ENCODE results near the gene CTNNA1. TPM values are rescaled to one million over a fixed set of nuclear protein-coding genes. Genes with fewer than 3 reads are reported as not detected.
A peak's percentile ranks its signal among the peaks of the same experiment; 100 is the strongest.

CTNNA1 gene
- total and polyA plus RNA-seq, 2 donors from 2014 or later, result 177 to 463 TPM

DNA sequence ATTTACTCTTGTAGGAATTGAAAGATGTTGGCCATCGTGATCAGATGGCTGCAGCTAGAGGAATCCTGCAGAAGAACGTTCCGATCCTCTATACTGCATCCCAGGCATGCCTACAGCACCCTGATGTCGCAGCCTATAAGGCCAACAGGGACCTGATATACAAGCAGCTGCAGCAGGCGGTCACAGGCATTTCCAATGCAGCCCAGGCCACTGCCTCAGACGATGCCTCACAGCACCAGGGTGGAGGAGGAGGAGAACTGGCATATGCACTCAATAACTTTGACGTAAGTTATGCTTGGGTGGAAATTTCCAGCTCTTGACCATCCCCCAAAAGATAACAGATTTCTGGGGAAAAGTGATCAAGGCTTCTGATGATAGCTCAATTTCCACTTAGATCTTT, 71.3 kb downstream of the CTNNA1 start:
- intact Hi-C loops (cut with DNase I), result no loop called here
- FAIRE-seq (no peak), DNase-seq (no peak)
- peaks cover 3 to 33% (median 11%) of the 10 kb centered on the region in 3 donors for H3K36me3 ChIP-seq (ENCODE audit: control insufficient read depth in 2 of 3, insufficient read depth in 3 of 3, low read length in 3 of 3)
- no peak overlapping the region for H3K4me3 ChIP-seq (ENCODE audit: low read length in 3 of 3)
- H3K9me3 ChIP-seq (ENCODE audit: control insufficient read depth in 2 of 3, insufficient read depth in 1 of 3, low read length in 3 of 3), result no peaks in the 10 kb centered on the region
- no peak overlapping the region for H3K27ac ChIP-seq (ENCODE audit: low read depth in 2 of 2, low read length in 2 of 2)
- peaks cover 0 to 13% (median 3%) of the 10 kb centered on the region in 3 donors for H3K4me1 ChIP-seq (ENCODE audit: control insufficient read depth in 2 of 3, insufficient read depth in 2 of 3, low read depth in 1 of 3, low read length in 3 of 3)
- H3K9ac ChIP-seq (ENCODE audit: low read length in 3 of 3), result no peak overlapping the region
- no peaks in the 10 kb centered on the region for H3K27me3 ChIP-seq (ENCODE audit: control insufficient read depth, insufficient read depth, low read length)
- TF ChIP-seq, protein P1, sequence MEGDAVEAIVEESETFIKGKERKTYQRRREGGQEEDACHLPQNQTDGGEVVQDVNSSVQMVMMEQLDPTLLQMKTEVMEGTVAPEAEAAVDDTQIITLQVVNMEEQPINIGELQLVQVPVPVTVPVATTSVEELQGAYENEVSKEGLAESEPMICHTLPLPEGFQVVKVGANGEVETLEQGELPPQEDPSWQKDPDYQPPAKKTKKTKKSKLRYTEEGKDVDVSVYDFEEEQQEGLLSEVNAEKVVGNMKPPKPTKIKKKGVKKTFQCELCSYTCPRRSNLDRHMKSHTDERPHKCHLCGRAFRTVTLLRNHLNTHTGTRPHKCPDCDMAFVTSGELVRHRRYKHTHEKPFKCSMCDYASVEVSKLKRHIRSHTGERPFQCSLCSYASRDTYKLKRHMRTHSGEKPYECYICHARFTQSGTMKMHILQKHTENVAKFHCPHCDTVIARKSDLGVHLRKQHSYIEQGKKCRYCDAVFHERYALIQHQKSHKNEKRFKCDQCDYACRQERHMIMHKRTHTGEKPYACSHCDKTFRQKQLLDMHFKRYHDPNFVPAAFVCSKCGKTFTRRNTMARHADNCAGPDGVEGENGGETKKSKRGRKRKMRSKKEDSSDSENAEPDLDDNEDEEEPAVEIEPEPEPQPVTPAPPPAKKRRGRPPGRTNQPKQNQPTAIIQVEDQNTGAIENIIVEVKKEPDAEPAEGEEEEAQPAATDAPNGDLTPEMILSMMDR (IDR thresholded peaks at IDR 0.05; ENCODE audit: borderline replicate concordance, extremely low read depth, insufficient read depth), result no peak

DNA sequence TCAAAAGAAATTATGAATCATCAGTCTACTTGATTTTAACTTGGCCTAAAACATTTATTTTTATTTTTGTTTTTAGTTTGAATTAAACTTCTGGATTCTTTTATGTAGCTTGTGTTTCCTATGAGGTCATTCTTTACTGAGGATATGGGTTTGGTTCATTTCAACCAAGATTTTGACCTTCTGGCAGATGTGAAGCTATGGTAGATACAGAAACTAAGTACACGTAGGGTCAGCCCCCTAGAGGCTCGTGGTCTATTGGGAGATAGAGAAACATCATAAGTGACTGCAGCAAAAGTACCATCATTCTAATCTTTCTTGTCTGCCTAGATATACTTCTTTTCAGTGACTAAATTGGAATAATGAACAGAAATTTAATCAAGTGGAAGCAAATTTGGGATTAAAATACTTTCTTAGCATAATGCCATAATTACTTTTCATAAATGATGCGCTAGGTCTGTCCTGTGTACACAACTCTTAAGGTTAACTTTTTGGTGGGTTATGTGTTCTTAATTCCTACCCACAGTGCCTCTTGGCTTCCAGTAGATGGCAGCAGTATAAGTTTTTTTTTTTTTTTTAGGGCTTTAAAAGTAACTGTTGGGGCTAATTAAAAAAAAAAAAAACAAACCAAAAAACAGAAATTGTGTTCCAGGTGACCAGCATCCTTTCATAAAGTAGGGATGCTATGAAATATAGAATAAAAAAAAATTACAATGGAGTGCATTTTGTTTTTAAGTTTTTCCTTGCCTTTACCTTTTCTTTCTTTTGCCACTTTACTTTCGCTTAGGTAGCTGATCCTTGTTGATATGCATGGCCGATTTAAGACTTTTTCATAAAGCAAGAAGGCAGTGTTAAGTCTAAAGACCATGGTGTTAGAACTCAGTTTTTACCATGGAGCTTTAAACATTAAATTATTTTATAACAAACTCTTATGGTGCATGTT, 72.0 kb downstream of the CTNNA1 start:
- Histone ChIP-seq H3K9ac (ENCODE audit: low read length in 3 of 3) (no peak overlapping the region), H3K27ac (ENCODE audit: low read depth in 2 of 2, low read length in 2 of 2) (no peak overlapping the region), H3K36me3 (ENCODE audit: control insufficient read depth in 2 of 3, insufficient read depth in 3 of 3, low read length in 3 of 3) (peaks cover 3 to 34% (median 11%) of the 10 kb centered on the region in 3 donors), H3K27me3 (ENCODE audit: control insufficient read depth, insufficient read depth, low read length) (no peaks in the 10 kb centered on the region), H3K4me1 (ENCODE audit: control insufficient read depth in 2 of 3, insufficient read depth in 2 of 3, low read depth in 1 of 3, low read length in 3 of 3) (peaks cover 0 to 13% (median 1%) of the 10 kb centered on the region in 3 donors), H3K4me3 (ENCODE audit: low read length in 3 of 3) (no peak overlapping the region), H3K9me3 (ENCODE audit: control insufficient read depth in 2 of 3, insufficient read depth in 1 of 3, low read length in 3 of 3) (no peaks in the 10 kb centered on the region)
- FAIRE-seq (no peak), DNase-seq (peak in 1 of 5 donors; percentile 13)
- TF ChIP-seq, protein P1 (IDR thresholded peaks at IDR 0.05; ENCODE audit: borderline replicate concordance, extremely low read depth, insufficient read depth), result peak; percentile 60
- intact Hi-C loops (cut with DNase I), result no loop called here

DNA sequence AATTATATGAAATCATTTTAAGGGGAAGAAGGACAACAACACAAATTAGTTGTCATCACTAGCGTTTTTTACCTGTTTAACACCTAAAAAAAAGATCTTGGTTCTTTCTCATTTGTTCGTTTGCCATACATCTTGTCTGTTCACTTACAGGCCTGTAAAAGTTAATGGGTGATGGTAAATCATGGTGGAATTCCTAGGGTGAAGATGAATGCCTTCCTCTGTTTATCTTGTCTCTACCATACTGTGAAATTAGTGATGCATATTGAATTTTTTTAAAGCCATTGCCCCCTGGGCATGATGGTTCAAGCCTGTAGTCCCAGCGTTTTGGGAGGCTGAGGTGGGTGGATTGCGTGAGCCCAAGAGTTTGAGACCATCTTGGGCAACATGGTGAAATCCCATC, 75.3 kb downstream of the CTNNA1 start:
- Histone ChIP-seq H3K4me3 (ENCODE audit: low read length in 3 of 3) (no peak overlapping the region), H3K27ac (ENCODE audit: low read depth in 2 of 2, low read length in 2 of 2) (no peak overlapping the region), H3K27me3 (ENCODE audit: control insufficient read depth, insufficient read depth, low read length) (no peaks in the 10 kb centered on the region), H3K4me1 (ENCODE audit: control insufficient read depth in 2 of 3, insufficient read depth in 2 of 3, low read depth in 1 of 3, low read length in 3 of 3) (no peaks in the 10 kb centered on the region), H3K36me3 (ENCODE audit: control insufficient read depth in 2 of 3, insufficient read depth in 3 of 3, low read length in 3 of 3) (peaks cover 3 to 34% (median 11%) of the 10 kb centered on the region in 3 donors), H3K9me3 (ENCODE audit: control insufficient read depth in 2 of 3, insufficient read depth in 1 of 3, low read length in 3 of 3) (no peaks in the 10 kb centered on the region), H3K9ac (ENCODE audit: low read length in 3 of 3) (no peak overlapping the region)
- intact Hi-C loops (cut with DNase I), result no loop called here
- no peak for FAIRE-seq
- TF ChIP-seq, protein P1 (IDR thresholded peaks at IDR 0.05; ENCODE audit: borderline replicate concordance, extremely low read depth, insufficient read depth), result no peak
- DNase-seq, result peak in 2 of 5 donors; percentile 45 to 61

Measured in kidney (tissue), 14 donors.